Large intestine (tissue), 3 donors: ENCODE data around the gene ICAM1. TPM values are rescaled to one million over a fixed set of nuclear protein-coding genes. Genes with fewer than 3 reads are reported as not detected.
"Not testable (repeated sequence)": the region's sequence is repeated elsewhere in the genome, so short reads cannot be mapped to it uniquely, and the experiment has no call there.

ENCODE experiments used
- DNase-seq, 2 donors: peaks; one replicate each; pipeline versions ENCODE4 v3.0.0 to v3.0.0-alpha.2; 2013
- H3K27ac ChIP-seq: one replicate; pipeline ENCODE4 v1.5.1; 2013; ENCODE audit warnings: low read length
- H3K27me3 ChIP-seq: 2 replicates; pipeline ENCODE4 v1.6.1; 2013; ENCODE audit warnings: low read length; ENCODE audit not compliant: control insufficient read depth, insufficient read depth
- H3K36me3 ChIP-seq: 2 replicates; pipeline ENCODE4 v1.6.1; 2013; ENCODE audit warnings: low read length; ENCODE audit not compliant: control insufficient read depth, insufficient read depth
- H3K4me1 ChIP-seq: one replicate; pipeline ENCODE4 v1.6.1; 2013; ENCODE audit warnings: low read length; ENCODE audit not compliant: control insufficient read depth, insufficient read depth
- H3K4me3 ChIP-seq: one replicate; pipeline ENCODE4 v1.5.1; 2013; ENCODE audit warnings: low read length
- H3K9me3 ChIP-seq: one replicate; pipeline ENCODE4 v1.6.1; 2013; ENCODE audit warnings: mild to moderate bottlenecking, low read depth, low read length, moderate library complexity; ENCODE audit not compliant: control insufficient read depth
- WGBS: methylation state at CpG from one replicate; pipeline ENCODE4 v1.1.5; 2013; ENCODE audit warnings: low lambda C conversion rate; ENCODE audit not compliant: insufficient coverage; 5-methylcytosine and 5-hydroxymethylcytosine counted together
- polyA plus RNA-seq: library from polyadenylated mRNA; unstranded; fragments of 120-200 nt; gene quantifications from one replicate; pipeline ENCODE4 v1.2.1, GENCODE V29; 2013

ICAM1 gene
- polyA plus RNA-seq, 1 donor: 14.8 TPM

GRCh38 chr19:10277795-10278589 lies 7.1 kb downstream of the ICAM1 start:
- WGBS: 71% methylated on average over 1 of the region's 9 CpGs
- no peak overlapping the region for H3K4me3 ChIP-seq
- peaks cover 2% of the 10 kb centered on the region for H3K27me3 ChIP-seq
- no peaks in the 10 kb centered on the region for H3K4me1 ChIP-seq
- peaks cover 12% of the 10 kb centered on the region for H3K36me3 ChIP-seq
- H3K9me3 ChIP-seq: no peaks in the 10 kb centered on the region
- H3K27ac ChIP-seq: no peak overlapping the region
- no peak for DNase-seq

GRCh38 chr19:10278935-10279334 lies 8.0 kb downstream of the ICAM1 start:
- Histone ChIP-seq H3K27me3 (peaks cover 2% of the 10 kb centered on the region), H3K36me3 (peaks cover 16% of the 10 kb centered on the region), H3K4me3 (no peak overlapping the region), H3K9me3 (no peaks in the 10 kb centered on the region), H3K27ac (no peak overlapping the region), H3K4me1 (no peaks in the 10 kb centered on the region)
- 100% methylated on average over 1 of the region's 1 CpG for WGBS
- no peak for DNase-seq

GRCh38 chr19:10279737-10280442 lies 9.0 kb downstream of the ICAM1 start:
- no peak overlapping the region for H3K4me3 ChIP-seq
- WGBS: no CpG with 5 or more reads among the region's 5 CpGs
- peaks cover 20% of the 10 kb centered on the region for H3K36me3 ChIP-seq
- no peak for DNase-seq
- no peak overlapping the region for H3K27ac ChIP-seq
- no peaks in the 10 kb centered on the region for H3K4me1 ChIP-seq
- H3K9me3 ChIP-seq: no peaks in the 10 kb centered on the region
- peaks cover 2% of the 10 kb centered on the region for H3K27me3 ChIP-seq

- peaks cover 28% of the 10 kb centered on the region for H3K36me3 ChIP-seq
- not testable (repeated sequence) for H3K4me3 ChIP-seq, H3K27ac ChIP-seq, H3K9me3 ChIP-seq, H3K4me1 ChIP-seq, DNase-seq
- WGBS: no CpG with 5 or more reads among the region's 5 CpGs
- H3K27me3 ChIP-seq: peaks cover 10% of the 10 kb centered on the region
Measured at GRCh38 chr19:10282043-10282442, 11.1 kb downstream of the ICAM1 start.

- WGBS: no CpG with 5 or more reads among the region's 23 CpGs
- H3K27ac ChIP-seq: no peak overlapping the region
- no peaks in the 10 kb centered on the region for H3K9me3 ChIP-seq
- no peak overlapping the region for H3K4me3 ChIP-seq
- H3K36me3 ChIP-seq: peaks cover 25% of the 10 kb centered on the region
- peak in 1 of 2 donors; percentile 32 for DNase-seq
- H3K27me3 ChIP-seq: peaks cover 23% of the 10 kb centered on the region
- peaks cover 17% of the 10 kb centered on the region for H3K4me1 ChIP-seq
Measured at GRCh38 chr19:10283301-10284064, 12.6 kb downstream of the ICAM1 start.

GRCh38 chr19:10284065-10284959 lies 13.4 kb downstream of the ICAM1 start:
- Histone ChIP-seq H3K4me1 (peaks cover 25% of the 10 kb centered on the region), H3K9me3 (peaks cover 4% of the 10 kb centered on the region), H3K4me3 (no peak overlapping the region), H3K36me3 (peaks cover 23% of the 10 kb centered on the region), H3K27me3 (peaks cover 31% of the 10 kb centered on the region), H3K27ac (no peak overlapping the region)
- DNase-seq: no peak
- no CpG with 5 or more reads among the region's 34 CpGs for WGBS

- Histone ChIP-seq H3K4me1 (peaks cover 28% of the 10 kb centered on the region), H3K36me3 (peaks cover 23% of the 10 kb centered on the region)
Measured at GRCh38 chr19:10284960-10285278, 14.0 kb downstream of the ICAM1 start.

GRCh38 chr19:10285393-10285792 lies 14.5 kb downstream of the ICAM1 start:
- Histone ChIP-seq H3K4me1 (peaks cover 31% of the 10 kb centered on the region), H3K36me3 (peaks cover 23% of the 10 kb centered on the region), H3K9me3 (peaks cover 6% of the 10 kb centered on the region), H3K27me3 (peaks cover 42% of the 10 kb centered on the region), H3K27ac (no peak overlapping the region), H3K4me3 (no peak overlapping the region)
- no CpG with 5 or more reads among the region's 4 CpGs for WGBS
- no peak for DNase-seq

More at GRCh38 chr19:10284960-10285278, 14.0 kb downstream of the ICAM1 start:
- no CpG with 5 or more reads among the region's 13 CpGs for WGBS
- no peak for DNase-seq
- H3K9me3 ChIP-seq: peaks cover 6% of the 10 kb centered on the region
- no peak overlapping the region for H3K27ac ChIP-seq
- peaks cover 37% of the 10 kb centered on the region for H3K27me3 ChIP-seq
- no peak overlapping the region for H3K4me3 ChIP-seq

GRCh38 chr19:10286803-10287737 lies 16.1 kb downstream of the ICAM1 start, which contains the start of gene ICAM4:
Gene ICAM4, plus strand, starts transcription at chr19:10286955. Its CDS starts 58 bp downstream, at chr19:10287013.
- WGBS: no CpG with 5 or more reads among the region's 59 CpGs
- peak within 1 kb of the TSS; percentile 23 for H3K4me3 ChIP-seq
- H3K27ac ChIP-seq: no peak within 1 kb of the TSS
- peaks cover 59% of the 10 kb centered on the region for H3K27me3 ChIP-seq
- peak in 1 of 2 donors; percentile 71 for DNase-seq
- H3K36me3 ChIP-seq: peaks cover 23% of the 10 kb centered on the region
- peaks cover 10% of the 10 kb centered on the region for H3K9me3 ChIP-seq
- H3K4me1 ChIP-seq: peaks cover 46% of the 10 kb centered on the region
